Stimulated activated naive CD8-positive, alpha-beta T cell treated with anti-CD3 and anti-CD28 coated beads, Interleukin-15, Interleukin-2, amounts not matched to agents 100 ng/mL and 50 ng/mL, for 24 hours (primary cell): ENCODE data around the gene SPTBN1.
"Not testable (repeated sequence)": the region's sequence is repeated elsewhere in the genome, so short reads cannot be mapped to it uniquely, and the experiment has no call there.

ENCODE experiments used
- H3K27ac Mint-ChIP-seq: one replicate; pipeline ENCODE4 v1.8.0; 2021; ENCODE audit warnings: mild to moderate bottlenecking, mixed read lengths
- H3K27me3 Mint-ChIP-seq: one replicate; pipeline ENCODE4 v1.8.0; 2021; ENCODE audit warnings: mixed read lengths
- H3K36me3 Mint-ChIP-seq: one replicate; pipeline ENCODE4 v1.8.0; 2021; ENCODE audit warnings: low read depth, mixed read lengths
- H3K4me1 Mint-ChIP-seq: one replicate; pipeline ENCODE4 v1.8.0; 2021; ENCODE audit warnings: low read depth, mixed read lengths
- H3K4me3 Mint-ChIP-seq: one replicate; pipeline ENCODE4 v1.8.0; 2021; ENCODE audit warnings: mild to moderate bottlenecking, mixed read lengths
- H3K9me3 Mint-ChIP-seq: one replicate; pipeline ENCODE4 v1.8.0; 2021; ENCODE audit warnings: mixed read lengths

The SPTBN1 gene

GRCh38 chr2:54516842-54517241 is 60.7 kb downstream of the SPTBN1 start:
- Mint-ChIP-seq H3K27me3 (no peaks in the 10 kb centered on the region), H3K9me3 (no peaks in the 10 kb centered on the region), H3K36me3 (no peaks in the 10 kb centered on the region), H3K27ac (no peak overlapping the region), H3K4me1 (no peaks in the 10 kb centered on the region), H3K4me3 (no peak overlapping the region)

GRCh38 chr2:54518016-54518415 is 61.9 kb downstream of the SPTBN1 start:
- H3K27ac Mint-ChIP-seq, H3K9me3 Mint-ChIP-seq, H3K4me1 Mint-ChIP-seq, H3K4me3 Mint-ChIP-seq, H3K36me3 Mint-ChIP-seq, H3K27me3 Mint-ChIP-seq: not testable (repeated sequence)

GRCh38 chr2:54518430-54518829 is 62.3 kb downstream of the SPTBN1 start:
- H3K27ac Mint-ChIP-seq: no peak overlapping the region
- H3K9me3 Mint-ChIP-seq: no peaks in the 10 kb centered on the region
- H3K4me3 Mint-ChIP-seq: no peak overlapping the region
- peaks cover 11% of the 10 kb centered on the region for H3K4me1 Mint-ChIP-seq
- no peaks in the 10 kb centered on the region for H3K36me3 Mint-ChIP-seq
- no peaks in the 10 kb centered on the region for H3K27me3 Mint-ChIP-seq

GRCh38 chr2:54519841-54520459 is 63.8 kb downstream of the SPTBN1 start:
- Mint-ChIP-seq H3K36me3 (no peaks in the 10 kb centered on the region), H3K4me3 (no peak overlapping the region), H3K27me3 (no peaks in the 10 kb centered on the region), H3K27ac (no peak overlapping the region), H3K4me1 (peaks cover 23% of the 10 kb centered on the region), H3K9me3 (no peaks in the 10 kb centered on the region)

GRCh38 chr2:54520687-54521086 is 64.6 kb downstream of the SPTBN1 start:
- H3K4me3 Mint-ChIP-seq: no peak overlapping the region
- H3K4me1 Mint-ChIP-seq: peaks cover 23% of the 10 kb centered on the region
- no peak overlapping the region for H3K27ac Mint-ChIP-seq
- no peaks in the 10 kb centered on the region for H3K27me3 Mint-ChIP-seq
- no peaks in the 10 kb centered on the region for H3K36me3 Mint-ChIP-seq
- no peaks in the 10 kb centered on the region for H3K9me3 Mint-ChIP-seq

- Mint-ChIP-seq H3K27ac (no peak overlapping the region), H3K27me3 (no peaks in the 10 kb centered on the region), H3K4me1 (peaks cover 23% of the 10 kb centered on the region), H3K4me3 (no peak overlapping the region), H3K36me3 (no peaks in the 10 kb centered on the region), H3K9me3 (no peaks in the 10 kb centered on the region)
Measured at GRCh38 chr2:54522624-54523281, 66.6 kb downstream of the SPTBN1 start.

- Mint-ChIP-seq H3K4me3 (no peak overlapping the region), H3K27ac (no peak overlapping the region), H3K4me1 (peaks cover 23% of the 10 kb centered on the region), H3K27me3 (no peaks in the 10 kb centered on the region), H3K9me3 (no peaks in the 10 kb centered on the region), H3K36me3 (no peaks in the 10 kb centered on the region)
Measured at GRCh38 chr2:54523324-54523959, 67.3 kb downstream of the SPTBN1 start.

- H3K36me3 Mint-ChIP-seq: no peaks in the 10 kb centered on the region
- no peak overlapping the region for H3K4me3 Mint-ChIP-seq
- H3K4me1 Mint-ChIP-seq: peaks cover 23% of the 10 kb centered on the region
- no peak overlapping the region for H3K27ac Mint-ChIP-seq
- no peaks in the 10 kb centered on the region for H3K9me3 Mint-ChIP-seq
- H3K27me3 Mint-ChIP-seq: no peaks in the 10 kb centered on the region
Measured at GRCh38 chr2:54524226-54524991, 68.3 kb downstream of the SPTBN1 start.

- no peaks in the 10 kb centered on the region for H3K9me3 Mint-ChIP-seq
- no peak overlapping the region for H3K4me3 Mint-ChIP-seq
- no peaks in the 10 kb centered on the region for H3K36me3 Mint-ChIP-seq
- no peak overlapping the region for H3K27ac Mint-ChIP-seq
- H3K27me3 Mint-ChIP-seq: no peaks in the 10 kb centered on the region
- peaks cover 23% of the 10 kb centered on the region for H3K4me1 Mint-ChIP-seq
Measured at GRCh38 chr2:54525321-54525720, 69.2 kb downstream of the SPTBN1 start.

- Mint-ChIP-seq H3K4me1 (peaks cover 23% of the 10 kb centered on the region), H3K27ac (no peak overlapping the region), H3K36me3 (no peaks in the 10 kb centered on the region), H3K9me3 (no peaks in the 10 kb centered on the region), H3K4me3 (no peak overlapping the region), H3K27me3 (no peaks in the 10 kb centered on the region)
Measured at GRCh38 chr2:54526226-54526879, 70.2 kb downstream of the SPTBN1 start.

GRCh38 chr2:54528311-54528955 is 72.3 kb downstream of the SPTBN1 start:
- no peak overlapping the region for H3K4me3 Mint-ChIP-seq
- no peaks in the 10 kb centered on the region for H3K9me3 Mint-ChIP-seq
- H3K4me1 Mint-ChIP-seq: peaks cover 12% of the 10 kb centered on the region
- no peaks in the 10 kb centered on the region for H3K27me3 Mint-ChIP-seq
- H3K36me3 Mint-ChIP-seq: no peaks in the 10 kb centered on the region
- no peak overlapping the region for H3K27ac Mint-ChIP-seq

- H3K27ac Mint-ChIP-seq, H3K27me3 Mint-ChIP-seq, H3K4me1 Mint-ChIP-seq, H3K4me3 Mint-ChIP-seq, H3K36me3 Mint-ChIP-seq, H3K9me3 Mint-ChIP-seq: not testable (repeated sequence)
Measured at GRCh38 chr2:54529518-54529917, 73.4 kb downstream of the SPTBN1 start.

- Mint-ChIP-seq H3K9me3 (no peaks in the 10 kb centered on the region), H3K27ac (no peak overlapping the region), H3K4me1 (peaks cover under 1% of the 10 kb centered on the region), H3K27me3 (no peaks in the 10 kb centered on the region), H3K4me3 (no peak overlapping the region), H3K36me3 (no peaks in the 10 kb centered on the region)
Measured at GRCh38 chr2:54529935-54530334, 73.8 kb downstream of the SPTBN1 start.

- H3K36me3 Mint-ChIP-seq: no peaks in the 10 kb centered on the region
- H3K4me3 Mint-ChIP-seq: no peak overlapping the region
- no peak overlapping the region for H3K27ac Mint-ChIP-seq
- H3K27me3 Mint-ChIP-seq: no peaks in the 10 kb centered on the region
- H3K9me3 Mint-ChIP-seq: no peaks in the 10 kb centered on the region
- no peaks in the 10 kb centered on the region for H3K4me1 Mint-ChIP-seq
Measured at GRCh38 chr2:54531558-54531957, 75.4 kb downstream of the SPTBN1 start.
